ENCODE data around the gene LMF1.

The LMF1 gene

GRCh38 chr16:847151-847550, 123.6 kb downstream of the LMF1 start:
- no peak overlapping the region for H3K4me3 ChIP-seq (ENCODE audit: low read depth, low read length)
- DNase-seq (ENCODE audit: low read depth) = no peak
- no peak for TF ChIP-seq CTCF (IDR thresholded peaks at IDR 0.05; ENCODE audit: control insufficient read depth, extremely low read depth, insufficient read depth)

- no peak for TF ChIP-seq CTCF (IDR thresholded peaks at IDR 0.05; ENCODE audit: control insufficient read depth, extremely low read depth, insufficient read depth)
- no peak for DNase-seq (ENCODE audit: low read depth)
- H3K4me3 ChIP-seq (ENCODE audit: low read depth, low read length) = no peak overlapping the region
Measured at GRCh38 chr16:845351-845745, 125.4 kb downstream of the LMF1 start.

GRCh38 chr16:844638-845350, 126.0 kb downstream of the LMF1 start:
- no peak for TF ChIP-seq CTCF (IDR thresholded peaks at IDR 0.05; ENCODE audit: control insufficient read depth, extremely low read depth, insufficient read depth)
- H3K4me3 ChIP-seq (ENCODE audit: low read depth, low read length) = no peak overlapping the region
- DNase-seq (ENCODE audit: low read depth) = no peak

- no peak for TF ChIP-seq CTCF (IDR thresholded peaks at IDR 0.05; ENCODE audit: control insufficient read depth, extremely low read depth, insufficient read depth)
- no peak for DNase-seq (ENCODE audit: low read depth)
- no peak overlapping the region for H3K4me3 ChIP-seq (ENCODE audit: low read depth, low read length)
Measured at GRCh38 chr16:843771-844170, 127.0 kb downstream of the LMF1 start.

GRCh38 chr16:842711-843560, 127.8 kb downstream of the LMF1 start:
- no peak for DNase-seq (ENCODE audit: low read depth)
- no peak overlapping the region for H3K4me3 ChIP-seq (ENCODE audit: low read depth, low read length)
- TF ChIP-seq CTCF (IDR thresholded peaks at IDR 0.05; ENCODE audit: control insufficient read depth, extremely low read depth, insufficient read depth) = no peak

GRCh38 chr16:842061-842476, 128.7 kb downstream of the LMF1 start:
- no peak overlapping the region for H3K4me3 ChIP-seq (ENCODE audit: low read depth, low read length)
- DNase-seq (ENCODE audit: low read depth) = no peak
- no peak for TF ChIP-seq CTCF (IDR thresholded peaks at IDR 0.05; ENCODE audit: control insufficient read depth, extremely low read depth, insufficient read depth)

Data from LNCaP clone FGC (cell line).